HepG2 (cell line): ENCODE measurements around the gene TGM1. TPM values are rescaled to one million over a fixed set of nuclear protein-coding genes. Genes with fewer than 3 reads are reported as not detected.

Experiments
- AHDC1 ChIP-seq: sonication (generic); formaldehyde crosslinking; IDR thresholded peaks from 2 replicates; pipeline ENCODE4 v1.5.1; 2020; ENCODE audit warnings: mild to moderate bottlenecking, missing genetic modification reagents, borderline replicate concordance
- CREM ChIP-seq, 2 experiments: sonication (generic) in 1 of 2; formaldehyde crosslinking in 1 of 2; IDR thresholded peaks; 2 replicates each; pipeline versions ENCODE4 v1.4.0 to v1.6.1; 2016 to 2020; ENCODE audit warnings: antibody characterized with exemption in 1 of 2, mild to moderate bottlenecking in 1 of 2, missing genetic modification reagents in 1 of 2
- HOXA3 ChIP-seq: sonication (generic); formaldehyde crosslinking; IDR thresholded peaks from 2 replicates; pipeline ENCODE4 v1.5.0; 2020; ENCODE audit warnings: missing genetic modification reagents
- KLF16 ChIP-seq, 2 experiments: sonication (generic) in 1 of 2; formaldehyde crosslinking in 1 of 2; IDR thresholded peaks; 2 replicates each; pipeline versions ENCODE4 v1.6.1 to v1.8.0; 2016 to 2023; ENCODE audit warnings: missing genetic modification reagents in 2 of 2, missing compliant biosample characterization in 1 of 2
- KLF9 ChIP-seq: IDR thresholded peaks from 2 replicates; pipeline ENCODE4 v1.6.1; 2016; ENCODE audit warnings: low read depth
- NRL ChIP-seq: sonication (generic); formaldehyde crosslinking; IDR thresholded peaks from 2 replicates; pipeline ENCODE4 v1.5.0; 2020; ENCODE audit warnings: missing genetic modification reagents, mild to moderate bottlenecking, moderate library complexity, borderline replicate concordance
- PAF1 ChIP-seq: IDR thresholded peaks from 2 replicates; pipeline ENCODE4 v1.6.1; 2016; ENCODE audit warnings: missing genetic modification reagents, missing compliant biosample characterization
- PHF5A ChIP-seq: IDR thresholded peaks from one replicate; pipeline ENCODE4 v1.6.1; 2018; ENCODE audit warnings: low read depth, missing genetic modification reagents; ENCODE audit not compliant: unreplicated experiment
- POLR2AphosphoS2 ChIP-seq: IDR thresholded peaks from 2 replicates; pipeline ENCODE4 v1.6.1; 2011; ENCODE audit warnings: low read depth, low read length, improper control_type of control experiment
- RAD51 ChIP-seq: fragments of 450-650 bp; IDR thresholded peaks from 2 replicates; pipeline ENCODE4 v1.6.1; 2016; ENCODE audit warnings: borderline replicate concordance
- SMAD3 ChIP-seq: sonication (generic); formaldehyde crosslinking; IDR thresholded peaks from 2 replicates; pipeline ENCODE4 v1.4.0; 2020; ENCODE audit warnings: missing genetic modification reagents
- SYNCRIP ChIP-seq: fragments of 200-400 bp; formaldehyde crosslinking; IDR thresholded peaks from 2 replicates; pipeline ENCODE4 v1.6.1; 2018; ENCODE audit warnings: mild to moderate bottlenecking, low read depth, low read length; ENCODE audit not compliant: insufficient read depth
- ZBTB42 ChIP-seq: sonication (generic); formaldehyde crosslinking; IDR thresholded peaks from 2 replicates; pipeline ENCODE4 v1.5.0; 2020; ENCODE audit warnings: mild to moderate bottlenecking, missing genetic modification reagents
- ZBTB46 ChIP-seq: sonication (generic); formaldehyde crosslinking; IDR thresholded peaks from 2 replicates; pipeline ENCODE4 v1.4.0; 2020; ENCODE audit warnings: mild to moderate bottlenecking, missing genetic modification reagents, borderline replicate concordance
- ZKSCAN8 ChIP-seq: IDR thresholded peaks from 2 replicates; pipeline ENCODE4 v1.6.1; 2016; ENCODE audit warnings: borderline replicate concordance, missing genetic modification reagents, missing compliant biosample characterization
- ZMYM4 ChIP-seq: sonication (generic); formaldehyde crosslinking; IDR thresholded peaks from 2 replicates; pipeline ENCODE4 v1.8.1; 2023; ENCODE audit warnings: mild to moderate bottlenecking, missing genetic modification reagents
- ZNF513 ChIP-seq: sonication (generic); formaldehyde crosslinking; conservative IDR thresholded peaks from 2 replicates; pipeline ENCODE4 v1.5.0; 2020; ENCODE audit warnings: missing genetic modification reagents
- ZNF580 ChIP-seq: IDR thresholded peaks from 2 replicates; pipeline ENCODE4 v1.6.1; 2016; ENCODE audit warnings: low read depth, borderline replicate concordance
- ZNF720 ChIP-seq: sonication (generic); formaldehyde crosslinking; IDR thresholded peaks from 2 replicates; pipeline ENCODE4 v1.4.0; 2020; ENCODE audit warnings: missing genetic modification reagents
- ZNF816 ChIP-seq: sonication (generic); formaldehyde crosslinking; IDR thresholded peaks from 2 replicates; pipeline ENCODE4 v1.8.0; 2022; ENCODE audit warnings: missing genetic modification reagents, mild to moderate bottlenecking, borderline replicate concordance
- polyA plus RNA-seq, 8 experiments: library from polyadenylated mRNA; depleted of rRNA in 3 of 8; stranded (reverse) in 7 of 8; unstranded in 1 of 8; fragments of >200 nt; fragmentation: Illumina TruSeq in 4 of 8; extraction: Trizol in 4 of 8; gene quantifications; 2 replicates each; pipeline versions ENCODE4 v1.2.1 to v1.2.3, GENCODE V29; 2011 to 2016; ENCODE audit warnings: low read depth in 4 of 8, missing spikeins in 1 of 8, mixed read lengths in 1 of 8; ENCODE audit not compliant: insufficient read depth in 1 of 8
- total RNA-seq, 5 experiments: library from RNA; depleted of rRNA; stranded (reverse); fragments of >200 nt; fragmentation: Illumina TruSeq; extraction: Trizol; gene quantifications; 2 replicates each; pipeline ENCODE4 v1.2.3, GENCODE V29; 2016; ENCODE audit warnings: low read depth in 1 of 5

The TGM1 gene
- total and polyA plus RNA-seq, 2 of the 13 experiments (the other 11 are each of a cell fraction or from before 2014, with no cell fraction given): 3.2 to 10.6 TPM

DNA sequence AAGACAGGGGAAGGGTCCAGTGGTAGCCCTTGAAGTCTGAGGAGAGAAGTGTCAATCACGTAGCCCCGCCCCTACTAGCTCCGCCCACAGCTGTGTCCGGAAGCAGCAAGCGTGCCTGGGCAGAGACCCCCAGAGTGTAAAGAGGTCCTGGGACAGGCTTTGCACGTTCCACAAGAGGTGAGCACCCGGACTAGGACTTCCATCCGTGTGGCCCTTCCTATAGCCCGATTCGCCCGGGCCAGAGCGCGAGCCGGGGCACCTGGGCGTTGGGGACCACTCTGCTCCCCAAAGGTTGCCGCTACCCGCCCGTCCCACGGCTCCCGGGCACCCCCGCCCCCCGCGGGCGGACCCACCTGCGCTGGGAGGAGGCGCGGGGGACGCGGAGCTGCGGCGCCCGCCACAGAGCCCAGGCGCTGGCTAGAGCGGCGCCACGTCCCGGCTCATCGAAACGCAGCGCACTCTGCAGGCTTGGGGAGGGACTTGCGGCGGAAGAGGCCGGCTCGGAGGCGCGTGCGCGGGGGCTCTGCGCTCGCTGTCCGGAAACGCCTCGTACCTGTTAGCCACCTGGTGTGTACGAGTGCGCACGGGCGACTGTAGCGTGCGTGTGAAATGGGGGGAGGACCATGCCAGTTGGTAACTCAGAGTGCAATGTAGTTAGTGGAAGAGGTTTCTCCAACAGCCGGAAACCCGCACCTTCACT is 8.3 kb upstream of the TGM1 start, which contains the start of gene RABGGTA (continued):
- TF ChIP-seq AHDC1: no peak
- TF ChIP-seq PHF5A (CRISPR knock-in tag): peak; percentile 100
- TF ChIP-seq POLR2AphosphoS2: no peak
- peak; percentile 98; the same call in 1 of the 2 replicates for TF ChIP-seq ZBTB46 (CRISPR knock-in tag)
- peak; percentile 100 for TF ChIP-seq ZNF580 (CRISPR knock-in tag)
- peak; percentile 99 for TF ChIP-seq HOXA3 (CRISPR knock-in tag)
- TF ChIP-seq SYNCRIP: no peak
- peak; percentile 88; the same call in 1 of the 2 replicates for TF ChIP-seq ZBTB42 (CRISPR knock-in tag)
- peak; percentile 97; the same call in 1 of the 2 replicates for TF ChIP-seq ZNF513 (CRISPR knock-in tag)
- TF ChIP-seq ZNF816 (CRISPR knock-in tag): peak; percentile 7; the same call in 1 of the 2 replicates
- no peak; the same call in none of the 2 replicates for TF ChIP-seq SMAD3
- TF ChIP-seq ZMYM4 (CRISPR knock-in tag): peak; percentile 100
- TF ChIP-seq ZKSCAN8: peak; percentile 96; the same call in 1 of the 2 replicates
- no peak for TF ChIP-seq RAD51
- TF ChIP-seq PAF1 (CRISPR knock-in tag): peak; percentile 33; the same call in 1 of the 2 replicates
- TF ChIP-seq KLF16 (CRISPR knock-in tag; IDR thresholded peaks at IDR 0.05): peak; percentile 97 to 100
- 0 out of 2 replicates have a peak, but pooled peaks have one; percentile 37 for TF ChIP-seq ZNF720 (CRISPR knock-in tag)
- peak; percentile 64; the same call in 1 of the 2 replicates for TF ChIP-seq KLF9 (CRISPR knock-in tag)
- peak; percentile 99 for TF ChIP-seq NRL (CRISPR knock-in tag)
- peak; percentile 23; the same call in 1 of the 2 replicates for TF ChIP-seq CREM (IDR thresholded peaks at IDR 0.05)
- no peak; the same call in 1 of the 2 replicates for TF ChIP-seq CREM (CRISPR knock-in tag; IDR thresholded peaks at IDR 0.05)
